Measurements from ENCODE around the gene HOXD11. TPM values are rescaled to one million over a fixed set of nuclear protein-coding genes. Genes with fewer than 3 reads are reported as not detected.

HOXD11 gene
- total and polyA plus RNA-seq, 2 donors (not counting 3 experiments of a cell fraction or from before 2014, with no cell fraction given), result not detected

DNA sequence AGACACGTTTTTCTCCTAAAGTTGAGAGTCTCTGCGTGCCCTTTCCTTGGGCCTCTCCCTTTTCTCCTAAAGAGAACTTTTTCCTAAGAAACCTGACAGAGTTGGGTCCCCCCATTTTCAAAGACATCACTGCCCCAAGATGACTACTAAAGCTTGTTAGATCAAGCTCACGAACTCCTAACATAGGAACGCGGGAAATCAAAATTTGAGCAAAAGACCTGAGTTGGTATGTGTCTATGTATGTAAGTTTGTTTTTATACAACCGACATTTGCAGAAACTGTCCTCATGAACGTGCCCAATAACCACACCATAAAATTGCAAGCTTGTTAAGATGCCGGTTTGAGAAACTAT lies 13.2 kb upstream of the HOXD11 start:
- DNase-seq (ENCODE audit: low read depth, low spot score) (no peak), FAIRE-seq (no peak)
- ChIA-PET POLR2A (no interaction called here), CTCF (interaction anchor here (0.6 to 6.0 kb wide), 7 partner anchors 8 to 843 kb away, joined by 3 to 113 read pairs (median 4); no protein-coding TSS in a partner anchor)
- intact Hi-C loops (cut with micrococcal nuclease) (no loop called here), dilution Hi-C loops (cut with MboI; ENCODE audit: extremely low pct_ligation_motif_present, low sequenced_read_pairs) (no loop called here)
- no TSS peak for BruUV-seq (replicated peaks)
- peaks cover 5% of the 10 kb centered on the region for H3K4me1 ChIP-seq (ENCODE audit: control insufficient read depth, extremely low read depth, insufficient read depth, low read length)
- H3K9me3 ChIP-seq (replicated peaks; ENCODE audit: control insufficient read depth, insufficient read depth, low read length), result no peaks in the 10 kb centered on the region
- H3K9me1 ChIP-seq (replicated peaks; ENCODE audit: control insufficient read depth, extremely low read depth, insufficient read depth, low read length), result no peaks in the 10 kb centered on the region
- H3K27me3 ChIP-seq (ENCODE audit: control insufficient read depth in 2 of 2, insufficient read depth in 2 of 2, low read length in 2 of 2), result peaks cover 87 to 97% of the 10 kb centered on the region in 2 experiments
- peaks cover 6% of the 10 kb centered on the region for H4K20me1 ChIP-seq (replicated peaks; ENCODE audit: control insufficient read depth, extremely low read depth, insufficient read depth, low read length)
- H3K9ac ChIP-seq (replicated peaks; ENCODE audit: extremely low read depth, insufficient read depth, low read length), result no peak overlapping the region
- no peak overlapping the region for H3K4me2 ChIP-seq (ENCODE audit: insufficient read depth, low read length)
- no peaks in the 10 kb centered on the region for H3K36me3 ChIP-seq (ENCODE audit: control insufficient read depth in 2 of 2, extremely low read depth in 1 of 2, insufficient read depth in 2 of 2, low read length in 2 of 2)
- TF ChIP-seq GATA2 (IDR thresholded peaks at IDR 0.05; ENCODE audit: insufficient read depth, insufficient read length, low read depth, low read length) (no peak), POLR2AphosphoS5 (IDR thresholded peaks at IDR 0.05; ENCODE audit: insufficient read depth, low read depth, low read length) (no peak), FOS (IDR thresholded peaks at IDR 0.05; ENCODE audit: borderline replicate concordance, insufficient read depth, low read length) (no peak), JUN (IDR thresholded peaks at IDR 0.05; ENCODE audit: borderline replicate concordance, insufficient read depth, insufficient read length, low read depth) (no peak), POLR2A (IDR thresholded peaks at IDR 0.05; ENCODE audit: low read depth, low read length) (no peak), MYC (IDR thresholded peaks at IDR 0.05; ENCODE audit: low read depth, low read length) (no peak), EZH2 (IDR thresholded peaks at IDR 0.05; ENCODE audit: borderline replicate concordance, low read depth, low read length, severe bottlenecking) (no peak), MAX (IDR thresholded peaks at IDR 0.05; ENCODE audit: insufficient read depth, insufficient read length) (no peak)
- TF ChIP-seq, protein P1, sequence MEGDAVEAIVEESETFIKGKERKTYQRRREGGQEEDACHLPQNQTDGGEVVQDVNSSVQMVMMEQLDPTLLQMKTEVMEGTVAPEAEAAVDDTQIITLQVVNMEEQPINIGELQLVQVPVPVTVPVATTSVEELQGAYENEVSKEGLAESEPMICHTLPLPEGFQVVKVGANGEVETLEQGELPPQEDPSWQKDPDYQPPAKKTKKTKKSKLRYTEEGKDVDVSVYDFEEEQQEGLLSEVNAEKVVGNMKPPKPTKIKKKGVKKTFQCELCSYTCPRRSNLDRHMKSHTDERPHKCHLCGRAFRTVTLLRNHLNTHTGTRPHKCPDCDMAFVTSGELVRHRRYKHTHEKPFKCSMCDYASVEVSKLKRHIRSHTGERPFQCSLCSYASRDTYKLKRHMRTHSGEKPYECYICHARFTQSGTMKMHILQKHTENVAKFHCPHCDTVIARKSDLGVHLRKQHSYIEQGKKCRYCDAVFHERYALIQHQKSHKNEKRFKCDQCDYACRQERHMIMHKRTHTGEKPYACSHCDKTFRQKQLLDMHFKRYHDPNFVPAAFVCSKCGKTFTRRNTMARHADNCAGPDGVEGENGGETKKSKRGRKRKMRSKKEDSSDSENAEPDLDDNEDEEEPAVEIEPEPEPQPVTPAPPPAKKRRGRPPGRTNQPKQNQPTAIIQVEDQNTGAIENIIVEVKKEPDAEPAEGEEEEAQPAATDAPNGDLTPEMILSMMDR (IDR thresholded peaks at IDR 0.05; ENCODE audit: extremely low read depth in 1 of 2, insufficient read depth in 1 of 2, low read depth in 1 of 2, low read length in 2 of 2), result no peak
- H3K4me3 ChIP-seq (replicated peaks in 1 of 3; ENCODE audit: insufficient read depth in 1 of 3, low read depth in 1 of 3, low read length in 3 of 3), result no peak overlapping the region
- no peak overlapping the region for H3K27ac ChIP-seq (ENCODE audit: insufficient read depth, low read depth, low read length)
- no peak overlapping the region for H2AFZ ChIP-seq (ENCODE audit: low read depth, low read length)
- H3K79me2 ChIP-seq (ENCODE audit: control insufficient read depth, insufficient read depth, low read length), result no peaks in the 10 kb centered on the region

All from endothelial cell of umbilical vein (primary cell).